ENCODE data around the gene RNF130.
"Not testable (repeated sequence)": the region's sequence is repeated elsewhere in the genome, so short reads cannot be mapped to it uniquely, and the experiment has no call there.

RNF130 gene

DNA sequence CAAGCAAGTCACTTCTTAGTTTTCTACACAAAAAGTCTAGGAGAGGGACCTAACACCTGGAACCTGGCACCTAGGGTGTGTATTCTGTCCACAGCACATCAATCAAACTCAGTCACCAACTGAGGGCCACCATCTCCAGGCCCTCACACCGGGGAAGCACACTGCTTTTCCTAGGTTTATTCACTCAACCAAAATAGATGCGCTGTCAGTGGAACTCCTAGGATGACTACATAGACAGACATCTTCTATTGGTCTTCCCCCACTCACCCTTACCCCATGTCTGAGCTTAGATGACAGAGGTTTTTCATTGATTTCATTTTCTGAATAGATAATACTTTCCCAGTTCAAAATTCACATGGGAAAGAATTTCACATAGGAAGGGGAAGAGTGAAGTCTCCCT is 59.2 kb downstream of the RNF130 start:
- DNase-seq, result no peak

- no peak for DNase-seq
These were observed 60.9 kb downstream of the RNF130 start for GRCh38 chr5:180010636-180011035.

- DNase-seq, result no peak
These were observed 62.0 kb downstream of the RNF130 start for GRCh38 chr5:180009581-180009980.

DNA sequence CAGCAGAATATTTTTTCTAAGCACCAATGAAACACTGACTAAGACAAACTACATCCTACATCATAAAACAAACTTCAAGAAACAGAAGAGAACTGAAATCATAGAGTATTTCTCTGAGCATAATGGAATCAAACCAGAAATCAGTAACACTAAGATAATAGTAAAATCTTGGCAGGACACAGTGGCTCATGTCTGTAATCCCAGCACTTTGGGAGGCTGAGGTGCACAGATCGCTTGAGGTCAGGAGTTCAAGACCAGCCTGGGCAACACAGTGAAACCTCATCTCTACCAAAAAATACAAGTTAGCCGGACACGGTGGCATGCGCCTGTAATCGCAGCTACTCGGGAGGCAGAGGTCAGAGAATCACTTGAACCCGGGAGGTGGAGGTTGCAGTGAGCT is 63.1 kb downstream of the RNF130 start:
- no peak for DNase-seq

GRCh38 chr5:180007582-180007981 is 64.0 kb downstream of the RNF130 start:
- no peak for DNase-seq

- no peak for DNase-seq
These were observed 65.4 kb downstream of the RNF130 start for GRCh38 chr5:180006141-180006540.

- DNase-seq, result no peak
These were observed 68.4 kb downstream of the RNF130 start for GRCh38 chr5:180003127-180003526.

- no peak for DNase-seq
These were observed 69.8 kb downstream of the RNF130 start for GRCh38 chr5:180001742-180002141.

DNA sequence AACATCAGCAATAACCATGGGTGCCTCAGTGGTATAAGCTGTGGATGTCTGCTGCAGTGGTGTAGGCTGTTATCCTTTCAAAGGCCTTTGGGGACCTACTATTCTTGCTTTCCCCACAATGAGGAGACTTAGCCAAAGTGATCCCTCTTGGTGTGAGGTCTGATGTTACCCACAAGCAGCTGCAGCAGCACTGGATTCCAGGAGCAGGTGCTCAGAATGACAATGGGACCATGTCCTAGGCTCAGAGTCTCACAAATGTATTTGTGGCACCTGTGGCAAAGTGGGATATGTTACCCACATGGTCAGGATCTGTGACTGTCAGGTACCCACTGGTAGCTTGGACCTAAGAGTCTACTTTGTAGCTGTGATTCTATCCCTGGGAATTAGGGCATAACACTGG is 70.4 kb downstream of the RNF130 start:
- DNase-seq, result no peak

DNA sequence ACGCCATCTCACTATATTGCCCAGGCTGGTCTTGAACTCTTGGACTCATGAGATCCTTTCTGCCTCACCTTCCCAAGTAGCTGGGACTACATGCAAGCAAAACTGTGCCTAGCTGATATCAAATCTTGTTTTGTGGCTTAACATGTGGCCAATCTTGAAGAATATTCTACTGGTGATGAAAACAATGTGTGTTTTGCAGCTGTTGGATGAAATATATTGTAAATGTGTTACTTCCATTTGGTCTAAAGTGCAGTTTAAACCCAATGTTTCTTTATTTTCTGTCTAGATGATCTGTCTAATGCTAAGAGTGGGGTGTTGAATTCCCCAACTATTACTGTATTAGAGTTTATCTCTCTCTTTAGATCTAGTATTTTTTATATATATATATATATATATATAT is 73.1 kb downstream of the RNF130 start:
- DNase-seq, result no peak

GRCh38 chr5:179994583-179995323 is 76.8 kb downstream of the RNF130 start:
- DNase-seq, result no peak

DNA sequence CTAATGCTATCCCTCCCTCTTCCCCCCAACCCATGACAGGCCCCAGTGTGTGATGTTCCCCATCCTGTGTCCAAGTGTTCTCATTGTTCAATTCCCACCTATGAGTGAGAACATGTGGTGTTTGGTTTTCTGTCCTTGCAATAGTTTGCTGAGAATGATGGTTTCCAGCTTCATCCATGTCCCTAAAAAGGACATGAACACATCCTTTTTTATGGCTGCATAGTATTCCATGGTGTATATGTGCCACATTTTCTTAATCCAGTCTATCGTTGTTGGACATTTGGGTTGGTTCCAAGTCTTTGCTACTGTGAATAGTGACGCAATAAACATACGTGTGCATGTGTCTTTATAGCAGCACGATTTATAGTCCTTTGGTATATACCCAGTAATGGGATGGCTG is 78.7 kb downstream of the RNF130 start:
- not testable (repeated sequence) for DNase-seq

- DNase-seq, result no peak
These were observed 80.5 kb downstream of the RNF130 start for GRCh38 chr5:179991106-179991505.

DNA sequence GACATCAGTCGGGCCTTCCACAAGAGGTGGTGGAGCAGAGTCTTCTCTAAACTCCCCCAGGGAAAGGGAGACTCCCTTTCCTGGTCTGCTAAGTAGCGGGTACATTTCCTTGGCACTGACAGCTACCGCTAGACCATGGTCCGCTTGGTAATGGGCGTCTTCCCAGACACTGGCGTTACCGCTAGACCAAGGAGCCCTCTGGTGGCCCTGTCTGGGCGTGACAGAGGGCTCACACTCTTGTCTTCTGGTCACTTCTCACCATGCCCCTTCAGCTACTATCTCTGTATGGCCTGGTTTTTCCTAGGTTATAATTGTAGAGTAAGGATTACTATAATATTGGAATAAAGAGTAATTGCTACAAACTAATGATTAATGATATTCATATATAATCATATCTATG is 81.0 kb downstream of the RNF130 start:
- DNase-seq, result not testable (repeated sequence)

DNA sequence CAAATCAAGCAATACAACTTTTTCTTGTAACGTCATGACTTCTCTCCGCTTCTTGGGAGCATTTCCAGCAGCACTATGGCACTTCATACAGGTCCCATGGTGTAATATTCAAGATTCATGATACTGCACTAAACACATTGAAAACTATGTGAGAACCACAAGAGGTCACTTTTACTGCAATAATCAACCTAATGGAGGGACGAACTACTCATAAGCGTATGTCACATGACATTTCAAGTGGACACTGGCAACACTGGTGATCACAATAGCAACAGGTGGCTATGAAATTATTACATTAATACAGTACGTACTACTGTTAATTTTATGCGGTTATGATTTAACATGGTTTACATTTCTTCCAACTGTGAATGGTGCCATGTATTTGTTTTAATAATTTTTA is 85.2 kb downstream of the RNF130 start:
- no peak for DNase-seq

DNA sequence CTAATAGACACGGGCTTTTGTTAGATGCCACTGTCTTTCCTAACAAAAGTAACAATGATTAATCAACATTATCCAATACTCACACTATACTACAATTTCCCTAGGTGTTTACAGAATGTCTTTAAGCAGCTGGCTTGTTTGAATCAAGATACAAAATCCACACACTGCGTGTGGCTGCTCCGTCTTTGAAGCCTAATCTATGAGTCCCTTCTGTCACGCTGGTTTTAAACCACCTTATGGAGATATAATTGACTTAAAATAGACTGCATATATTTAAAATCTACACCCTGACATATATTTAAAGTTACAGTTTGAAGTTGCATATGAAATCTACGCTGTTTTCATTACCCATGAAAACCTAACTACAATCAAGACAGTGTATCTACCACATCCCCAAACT is 89.9 kb downstream of the RNF130 start:
- DNase-seq, result no peak

- no peak for DNase-seq
These were observed 90.8 kb downstream of the RNF130 start for GRCh38 chr5:179980767-179981166.

- no peak for DNase-seq
These were observed 92.8 kb downstream of the RNF130 start for GRCh38 chr5:179978792-179979191.

DNA sequence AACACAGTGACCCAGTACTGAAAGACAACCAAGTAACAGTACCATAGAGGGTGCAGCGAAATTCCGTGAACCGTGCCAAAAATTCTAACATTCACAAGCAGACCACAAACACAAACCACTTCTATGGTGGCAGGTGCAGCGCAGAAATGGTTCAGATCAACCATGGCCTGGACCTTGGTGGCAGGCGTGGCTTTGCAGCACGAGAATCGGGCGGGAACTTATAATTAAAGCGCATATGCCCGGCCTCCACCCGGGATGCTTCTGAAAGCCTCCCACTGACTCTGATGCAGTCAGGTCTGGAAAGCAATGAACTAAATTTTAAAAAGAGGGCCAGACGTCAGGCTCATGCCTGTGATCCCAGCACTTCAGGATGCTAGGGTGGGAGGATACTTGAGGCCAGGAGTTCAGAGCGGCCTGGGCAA is 95.8 kb downstream of the RNF130 start:
- DNase-seq, result no peak

DNA sequence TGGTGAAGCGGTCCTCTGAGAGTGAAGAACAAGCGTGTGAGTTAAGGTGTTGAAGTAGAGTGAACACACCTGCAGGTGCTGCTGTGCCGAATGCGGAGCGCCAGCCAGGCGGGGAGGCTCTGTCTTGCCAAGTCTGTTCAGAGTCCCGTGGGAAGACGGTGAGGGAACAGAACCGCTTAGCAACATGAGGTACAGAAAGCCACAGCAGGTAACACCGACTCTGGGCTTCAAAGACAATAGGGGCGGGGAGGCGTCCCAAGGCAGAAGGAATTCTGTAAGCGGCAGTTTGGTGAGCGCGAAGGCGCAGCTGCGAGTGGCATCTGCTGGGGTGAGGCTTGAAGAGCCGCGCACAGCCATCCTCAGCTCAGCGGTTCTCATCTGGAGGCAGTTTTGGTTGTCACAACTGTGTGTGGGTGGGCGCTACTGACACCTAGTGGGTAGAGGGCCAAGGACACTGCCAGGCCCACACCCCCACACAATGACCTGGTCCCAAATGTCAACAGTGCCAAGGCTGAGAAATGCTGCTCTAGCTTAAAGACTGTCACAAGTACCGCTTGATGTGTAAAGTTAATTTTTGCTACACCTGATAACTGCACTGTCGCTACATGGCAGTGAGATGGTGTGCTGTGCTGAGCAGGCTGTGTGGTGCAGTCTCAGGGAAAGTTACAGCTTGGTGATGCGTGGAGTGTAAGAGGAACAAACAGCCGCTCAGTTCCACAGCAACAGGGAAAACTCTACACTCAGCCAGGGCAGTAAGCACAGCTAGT is 96.4 kb downstream of the RNF130 start:
- no peak for DNase-seq

DNA sequence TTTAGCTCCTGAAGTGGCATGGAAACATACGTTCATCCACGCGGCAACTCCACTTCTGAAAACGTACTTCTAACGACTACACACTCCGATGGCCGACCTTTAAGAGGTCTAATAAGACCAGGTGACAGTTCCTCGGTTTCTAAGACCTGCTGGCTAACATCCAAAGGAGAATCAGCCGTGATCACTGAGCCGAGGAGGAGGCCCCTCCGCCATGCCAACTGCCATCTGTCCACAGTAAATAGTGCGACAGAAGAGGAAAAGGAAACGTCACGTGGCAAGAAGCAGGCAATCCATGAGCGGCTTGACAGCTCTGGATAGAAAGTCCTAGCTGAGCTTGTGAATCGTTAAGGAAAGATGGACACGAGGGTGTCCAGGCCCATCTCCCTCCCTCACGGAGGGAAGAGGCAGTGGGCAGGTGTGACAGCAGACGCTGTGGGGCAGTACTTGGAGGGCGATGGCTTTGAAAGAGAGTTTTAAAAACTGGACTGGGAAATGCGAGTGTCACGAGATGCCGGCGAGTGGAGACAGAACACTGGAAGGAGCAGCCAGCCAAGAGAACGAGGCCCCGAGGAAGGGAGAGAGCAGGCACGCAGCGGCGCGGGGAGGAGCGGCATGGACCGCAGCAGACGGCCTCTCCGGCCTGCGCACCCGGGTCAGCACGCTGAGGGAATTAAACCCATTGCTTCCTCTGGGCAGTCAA is 97.2 kb downstream of the RNF130 start:
- DNase-seq, result no peak

- no peak for DNase-seq
These were observed 98.2 kb downstream of the RNF130 start for GRCh38 chr5:179973391-179973790.

DNA sequence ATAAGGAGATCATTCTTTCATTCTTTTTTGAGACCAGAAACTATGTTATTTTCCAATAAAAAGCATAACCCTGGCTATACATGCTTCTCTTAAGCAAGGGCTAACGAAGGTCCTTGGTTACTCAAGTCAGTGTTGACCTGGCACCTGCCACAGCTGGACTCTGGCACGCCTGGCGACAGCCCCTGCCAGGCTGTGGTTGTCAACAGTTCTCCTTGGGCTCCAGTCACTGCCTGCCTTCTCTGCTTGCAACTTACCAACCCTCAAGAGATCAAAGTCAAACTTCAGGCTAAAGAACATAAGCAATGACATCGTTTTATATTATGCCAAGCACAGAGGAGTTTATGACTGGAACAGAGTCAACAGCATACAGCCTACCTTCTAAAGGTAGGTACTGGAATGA is 102.4 kb downstream of the RNF130 start:
- no peak for DNase-seq

DNA sequence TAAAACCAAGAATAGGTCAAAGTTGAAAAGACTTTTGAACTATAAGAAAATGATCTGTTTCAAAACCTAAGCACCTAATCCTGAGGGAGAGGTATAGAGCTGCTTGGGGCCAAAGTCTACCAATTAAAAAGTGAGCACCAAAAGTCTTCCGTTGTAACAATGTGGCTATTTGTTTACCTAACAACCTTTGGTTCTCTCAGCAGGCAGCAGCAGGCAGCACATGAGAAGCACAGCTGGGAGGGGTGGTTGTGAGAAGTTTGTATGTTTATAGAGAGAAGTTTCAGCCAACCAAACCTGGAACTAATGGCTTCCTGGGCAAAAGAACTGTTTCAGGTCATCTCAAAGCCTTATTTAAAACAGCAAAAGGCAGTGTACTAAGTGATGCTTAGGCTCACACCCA is 104.1 kb downstream of the RNF130 start:
- DNase-seq, result no peak
